GM12878 (cell line): ENCODE measurements around the gene RACK1. TPM values are rescaled to one million over a fixed set of nuclear protein-coding genes. Genes with fewer than 3 reads are reported as not detected.

Experiments
- BHLHE40 ChIP-seq, 2 experiments: fragments of 450-650 bp in 1 of 2; IDR thresholded peaks; 2 replicates each; pipeline ENCODE4 v1.6.1; 2011 to 2017; ENCODE audit warnings: low read depth in 2 of 2, borderline replicate concordance in 1 of 2, improper control_type of control experiment in 1 of 2, low read length in 1 of 2, mild to moderate bottlenecking in 1 of 2
- ETV6 ChIP-seq, 2 experiments: fragments of 450-650 bp in 1 of 2; IDR thresholded peaks in 1 of 2; conservative IDR thresholded peaks in 1 of 2; 2 replicates each; pipeline ENCODE4 v1.6.1; 2014; ENCODE audit warnings: antibody characterized with exemption in 1 of 2, borderline replicate concordance in 1 of 2, low read depth in 1 of 2, mild to moderate bottlenecking in 1 of 2, moderate library complexity in 1 of 2
- HDGF ChIP-seq: fragments of 450-650 bp; IDR thresholded peaks from 2 replicates; pipeline ENCODE4 v1.6.1; 2016; ENCODE audit warnings: antibody characterized with exemption
- POLR2AphosphoS2 ChIP-seq: IDR thresholded peaks from 2 replicates; pipeline ENCODE4 v1.6.1; 2011; ENCODE audit warnings: low read depth, mild to moderate bottlenecking, low read length, improper control_type of control experiment, moderate library complexity
- POU2F2 ChIP-seq: IDR thresholded peaks from 3 replicates; pipeline ENCODE4 v1.6.1; 2011; ENCODE audit warnings: low read depth, mild to moderate bottlenecking, low read length, borderline replicate concordance
- RAD51 ChIP-seq: fragments of 450-650 bp; IDR thresholded peaks from 2 replicates; pipeline ENCODE4 v1.6.1; 2016; ENCODE audit warnings: moderate library complexity, mild to moderate bottlenecking, inconsistent platforms
- RB1 ChIP-seq: fragments of 450-650 bp; formaldehyde crosslinking; IDR thresholded peaks from 2 replicates; pipeline ENCODE4 v1.6.1; 2017; ENCODE audit warnings: mild to moderate bottlenecking, borderline replicate concordance
- SIN3A ChIP-seq: IDR thresholded peaks from 2 replicates; pipeline ENCODE4 v1.6.1; 2012; ENCODE audit warnings: low read depth, low read length, improper control_type of control experiment
- TCF12 ChIP-seq: IDR thresholded peaks from 2 replicates; pipeline ENCODE4 v1.6.1; 2011; ENCODE audit warnings: low read depth, mild to moderate bottlenecking, low read length
- ZNF24 ChIP-seq: fragments of 450-650 bp; IDR thresholded peaks from 2 replicates; pipeline ENCODE4 v1.6.1; 2017; ENCODE audit warnings: antibody characterized with exemption, mild to moderate bottlenecking
- polyA plus RNA-seq, 11 experiments: library from polyadenylated mRNA; depleted of rRNA in 4 of 11; unstranded in 6 of 11; stranded (reverse) in 5 of 11; fragments of >200 nt; fragmentation: Nextera tagmentation in 4 of 11; fragmentation: Illumina TruSeq in 1 of 11; extraction: Ambion mirVana in 4 of 11; extraction: Trizol in 1 of 11; gene quantifications; 1 replicate in 1 of 11; 2 replicates in 10 of 11; pipeline versions ENCODE4 v1.2.1 to v1.2.3, GENCODE V29; 2011 to 2016; ENCODE audit warnings: inconsistent platforms in 2 of 11, missing spikeins in 2 of 11, low read depth in 1 of 11
- total RNA-seq, 4 experiments: library from RNA; depleted of rRNA in 3 of 4; stranded (reverse); fragments of >200 nt in 3 of 4; fragmentation: Illumina TruSeq in 1 of 4; extraction: Trizol in 1 of 4; gene quantifications; 2 replicates each; pipeline versions ENCODE4 v1.2.1 to v1.2.3, GENCODE V29; 2013 to 2021
- TF ChIP-seq, protein P1 (sequence below), 3 experiments: IDR thresholded peaks in 2 of 3; conservative IDR thresholded peaks in 1 of 3; 2 replicates each; pipeline ENCODE4 v1.5.1; 2011; ENCODE audit warnings: low read depth in 3 of 3, low read length in 3 of 3, mild to moderate bottlenecking in 3 of 3, control low read depth in 2 of 3, moderate library complexity in 2 of 3, inconsistent platforms in 1 of 3, mixed read lengths in 1 of 3; ENCODE audit not compliant: control insufficient read depth in 2 of 3, insufficient read depth in 1 of 3; ENCODE audit errors: extremely low read depth in 1 of 3

RACK1 gene
- total and polyA plus RNA-seq, 10 of the 15 experiments (the other 5 are each of a cell fraction or from before 2014, with no cell fraction given) = 1,365 to 6,584 (median 4,167) TPM

DNA sequence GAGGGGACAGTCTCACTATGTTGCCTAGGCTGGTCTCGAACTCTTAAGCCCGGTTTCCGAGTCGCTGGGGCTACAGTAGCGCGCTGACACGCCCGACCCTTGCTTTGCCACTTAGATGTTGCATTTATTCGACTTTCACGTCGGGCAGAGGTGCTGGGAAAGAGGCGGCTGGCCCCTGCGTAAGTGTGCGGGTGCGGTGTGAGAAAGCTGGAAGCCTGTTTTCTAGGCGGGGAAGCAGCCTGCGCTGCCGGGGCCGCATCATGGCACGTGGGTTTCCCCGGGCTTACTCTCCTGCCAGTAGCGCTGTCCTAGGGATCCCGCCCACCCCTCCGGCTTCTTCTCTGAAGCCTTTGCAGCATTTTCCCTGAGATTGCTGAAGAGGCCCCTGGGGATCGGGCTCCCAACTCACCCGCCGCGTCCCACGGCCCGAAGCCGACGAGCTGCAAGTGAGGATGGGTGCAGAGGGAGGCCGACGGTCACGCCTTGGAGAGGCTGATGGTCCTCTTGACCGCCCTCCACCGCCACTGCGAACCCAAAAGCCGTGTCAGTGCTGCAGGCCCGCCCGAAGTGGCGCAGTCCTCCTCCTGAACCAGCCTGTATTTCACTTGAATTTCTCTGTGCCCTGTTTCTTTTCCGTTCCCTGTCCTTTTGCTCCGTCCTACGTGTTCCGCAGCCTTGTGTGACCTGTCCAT, 26.4 kb downstream of the RACK1 start (continued):
- TF ChIP-seq BHLHE40 (IDR thresholded peaks at IDR 0.05; ENCODE audit: borderline replicate concordance in 1 of 2, low read depth in 2 of 2, low read length in 1 of 2) (peak in 1 of 2 experiments; percentile 70; a peak in 2 of 4 replicates), POLR2AphosphoS2 (no peak), HDGF (no peak), TCF12 (0 out of 2 replicates have a peak, but pooled peaks have one; percentile 15), RB1 (peak; percentile 74; the same call in 1 of the 2 replicates), ZNF24 (0 out of 2 replicates have a peak, but pooled peaks have one; percentile 52), RAD51 (no peak), POU2F2 (peak; percentile 7; the same call in 1 of the 3 replicates), SIN3A (0 out of 2 replicates have a peak, but pooled peaks have one; percentile 24), ETV6 (conservative IDR thresholded peaks at IDR 0.05 in 1 of 2, IDR thresholded peaks at IDR 0.05 in 1 of 2; ENCODE audit: borderline replicate concordance in 1 of 2, low read depth in 1 of 2) (no peak)
- TF ChIP-seq, protein P1, sequence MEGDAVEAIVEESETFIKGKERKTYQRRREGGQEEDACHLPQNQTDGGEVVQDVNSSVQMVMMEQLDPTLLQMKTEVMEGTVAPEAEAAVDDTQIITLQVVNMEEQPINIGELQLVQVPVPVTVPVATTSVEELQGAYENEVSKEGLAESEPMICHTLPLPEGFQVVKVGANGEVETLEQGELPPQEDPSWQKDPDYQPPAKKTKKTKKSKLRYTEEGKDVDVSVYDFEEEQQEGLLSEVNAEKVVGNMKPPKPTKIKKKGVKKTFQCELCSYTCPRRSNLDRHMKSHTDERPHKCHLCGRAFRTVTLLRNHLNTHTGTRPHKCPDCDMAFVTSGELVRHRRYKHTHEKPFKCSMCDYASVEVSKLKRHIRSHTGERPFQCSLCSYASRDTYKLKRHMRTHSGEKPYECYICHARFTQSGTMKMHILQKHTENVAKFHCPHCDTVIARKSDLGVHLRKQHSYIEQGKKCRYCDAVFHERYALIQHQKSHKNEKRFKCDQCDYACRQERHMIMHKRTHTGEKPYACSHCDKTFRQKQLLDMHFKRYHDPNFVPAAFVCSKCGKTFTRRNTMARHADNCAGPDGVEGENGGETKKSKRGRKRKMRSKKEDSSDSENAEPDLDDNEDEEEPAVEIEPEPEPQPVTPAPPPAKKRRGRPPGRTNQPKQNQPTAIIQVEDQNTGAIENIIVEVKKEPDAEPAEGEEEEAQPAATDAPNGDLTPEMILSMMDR (IDR thresholded peaks at IDR 0.05 in 2 of 3, conservative IDR thresholded peaks at IDR 0.05 in 1 of 3; ENCODE audit: control insufficient read depth in 2 of 3, extremely low read depth in 1 of 3, insufficient read depth in 1 of 3, low read depth in 3 of 3, low read length in 3 of 3) = peak; percentile 3 to 19 (median 18); a peak in 3 of 6 replicates
